ENCODE results near the gene CDKAL1.

The CDKAL1 gene

GRCh38 chr6:20927130-20927860 is 393.0 kb downstream of the CDKAL1 start:
- TF ChIP-seq SUZ12 (IDR thresholded peaks at IDR 0.05) (no peak), FOXM1 (IDR thresholded peaks at IDR 0.05; ENCODE audit: borderline replicate concordance) (no peak), HDGF (IDR thresholded peaks at IDR 0.05; ENCODE audit: borderline replicate concordance) (no peak), TARDBP (IDR thresholded peaks at IDR 0.05) (no peak), SP1 (IDR thresholded peaks at IDR 0.05) (no peak), ELF4 (IDR thresholded peaks at IDR 0.05) (no peak), NFRKB (IDR thresholded peaks at IDR 0.05) (no peak), PKNOX1 (IDR thresholded peaks at IDR 0.05) (no peak), FOXA1 (IDR thresholded peaks at IDR 0.05) (no peak), L3MBTL2 (conservative IDR thresholded peaks at IDR 0.05) (no peak), LEF1 (IDR thresholded peaks at IDR 0.05; ENCODE audit: borderline replicate concordance) (no peak), ARNT (IDR thresholded peaks at IDR 0.05) (no peak), ZNF384 (IDR thresholded peaks at IDR 0.05) (no peak), BHLHE40 (IDR thresholded peaks at IDR 0.05; ENCODE audit: borderline replicate concordance) (no peak), FOXK2 (IDR thresholded peaks at IDR 0.05) (no peak), CTBP1 (IDR thresholded peaks at IDR 0.05; ENCODE audit: borderline replicate concordance) (no peak)
- POLR2A ChIA-PET: no interaction called here
- CTCF ChIA-PET: no interaction called here
- no peak for DNase-seq (ENCODE audit: extremely low spot score)

GRCh38 chr6:20929283-20929682 is 395.0 kb downstream of the CDKAL1 start:
- DNase-seq (ENCODE audit: extremely low spot score): no peak
- TF ChIP-seq FOXK2 (IDR thresholded peaks at IDR 0.05) (no peak), HDGF (IDR thresholded peaks at IDR 0.05; ENCODE audit: borderline replicate concordance) (no peak), PKNOX1 (IDR thresholded peaks at IDR 0.05) (no peak), FOXA1 (IDR thresholded peaks at IDR 0.05) (no peak), ARNT (IDR thresholded peaks at IDR 0.05) (no peak), CTBP1 (IDR thresholded peaks at IDR 0.05; ENCODE audit: borderline replicate concordance) (no peak), ELF4 (IDR thresholded peaks at IDR 0.05) (no peak), ZNF384 (IDR thresholded peaks at IDR 0.05) (no peak), SP1 (IDR thresholded peaks at IDR 0.05) (no peak), NFRKB (IDR thresholded peaks at IDR 0.05) (no peak), TARDBP (IDR thresholded peaks at IDR 0.05) (no peak), L3MBTL2 (conservative IDR thresholded peaks at IDR 0.05) (no peak), SUZ12 (IDR thresholded peaks at IDR 0.05) (no peak), LEF1 (IDR thresholded peaks at IDR 0.05; ENCODE audit: borderline replicate concordance) (no peak), BHLHE40 (IDR thresholded peaks at IDR 0.05; ENCODE audit: borderline replicate concordance) (no peak), FOXM1 (IDR thresholded peaks at IDR 0.05; ENCODE audit: borderline replicate concordance) (no peak)
- POLR2A ChIA-PET: no interaction called here
- CTCF ChIA-PET: no interaction called here

GRCh38 chr6:20931093-20931492 is 396.8 kb downstream of the CDKAL1 start:
- DNase-seq (ENCODE audit: extremely low spot score): no peak
- ChIA-PET POLR2A (no interaction called here), CTCF (interaction anchor here (0.6 kb wide), 1 partner anchor 243 kb away, joined by 3 read pairs; no protein-coding TSS in a partner anchor)
- no peak for TF ChIP-seq FOXM1 (IDR thresholded peaks at IDR 0.05; ENCODE audit: borderline replicate concordance)
- TF ChIP-seq L3MBTL2 (conservative IDR thresholded peaks at IDR 0.05): no peak
- no peak for TF ChIP-seq PKNOX1 (IDR thresholded peaks at IDR 0.05)
- no peak for TF ChIP-seq FOXK2 (IDR thresholded peaks at IDR 0.05)
- TF ChIP-seq HDGF (IDR thresholded peaks at IDR 0.05; ENCODE audit: borderline replicate concordance): no peak
- no peak for TF ChIP-seq ELF4 (IDR thresholded peaks at IDR 0.05)
- no peak for TF ChIP-seq TARDBP (IDR thresholded peaks at IDR 0.05)
- no peak for TF ChIP-seq ARNT (IDR thresholded peaks at IDR 0.05)
- TF ChIP-seq BHLHE40 (IDR thresholded peaks at IDR 0.05; ENCODE audit: borderline replicate concordance): no peak
- no peak for TF ChIP-seq NFRKB (IDR thresholded peaks at IDR 0.05)
- no peak for TF ChIP-seq LEF1 (IDR thresholded peaks at IDR 0.05; ENCODE audit: borderline replicate concordance)

- POLR2A ChIA-PET: no interaction called here
These were observed 397.5 kb downstream of the CDKAL1 start for GRCh38 chr6:20931772-20932171.

GRCh38 chr6:20932284-20932683 is 398.0 kb downstream of the CDKAL1 start:
- POLR2A ChIA-PET: no interaction called here
- TF ChIP-seq HDGF (IDR thresholded peaks at IDR 0.05; ENCODE audit: borderline replicate concordance): no peak
- TF ChIP-seq ARNT (IDR thresholded peaks at IDR 0.05): no peak
- no peak for TF ChIP-seq BHLHE40 (IDR thresholded peaks at IDR 0.05; ENCODE audit: borderline replicate concordance)
- TF ChIP-seq ZNF384 (IDR thresholded peaks at IDR 0.05): no peak
- TF ChIP-seq SP1 (IDR thresholded peaks at IDR 0.05): no peak
- no peak for TF ChIP-seq NFRKB (IDR thresholded peaks at IDR 0.05)
- TF ChIP-seq CTBP1 (IDR thresholded peaks at IDR 0.05; ENCODE audit: borderline replicate concordance): no peak
- no peak for TF ChIP-seq ELF4 (IDR thresholded peaks at IDR 0.05)
- TF ChIP-seq LEF1 (IDR thresholded peaks at IDR 0.05; ENCODE audit: borderline replicate concordance): no peak
- TF ChIP-seq FOXK2 (IDR thresholded peaks at IDR 0.05): no peak
- no peak for TF ChIP-seq PKNOX1 (IDR thresholded peaks at IDR 0.05)
- no peak for TF ChIP-seq TARDBP (IDR thresholded peaks at IDR 0.05)
- TF ChIP-seq SUZ12 (IDR thresholded peaks at IDR 0.05): no peak
- no peak for TF ChIP-seq L3MBTL2 (conservative IDR thresholded peaks at IDR 0.05)
- TF ChIP-seq FOXA1 (IDR thresholded peaks at IDR 0.05): no peak
- TF ChIP-seq FOXM1 (IDR thresholded peaks at IDR 0.05; ENCODE audit: borderline replicate concordance): no peak
- CTCF ChIA-PET: no interaction called here
- no peak for DNase-seq (ENCODE audit: extremely low spot score)

More at GRCh38 chr6:20931772-20932171, 397.5 kb downstream of the CDKAL1 start:
- DNase-seq (ENCODE audit: extremely low spot score): no peak
- 0 out of 2 replicates have a peak, but pooled peaks have one; percentile 47 for TF ChIP-seq LEF1 (IDR thresholded peaks at IDR 0.05; ENCODE audit: borderline replicate concordance)
- TF ChIP-seq CTBP1 (IDR thresholded peaks at IDR 0.05; ENCODE audit: borderline replicate concordance): peak; percentile 36; the same call in 1 of the 2 replicates
- no peak for TF ChIP-seq ELF4 (IDR thresholded peaks at IDR 0.05)
- TF ChIP-seq ARNT (IDR thresholded peaks at IDR 0.05): 0 out of 2 replicates have a peak, but pooled peaks have one; percentile 6
- TF ChIP-seq PKNOX1 (IDR thresholded peaks at IDR 0.05): peak; percentile 69
- CTCF ChIA-PET: interaction anchor here (0.6 kb wide), 1 partner anchor 242 kb away, joined by 3 read pairs; no protein-coding TSS in a partner anchor
